NCI-H510A treated with DMSO at 0.1 percent for 48 hours (cell line): ENCODE measurements around the gene DIP2B.
A peak's percentile ranks its signal among the peaks of the same experiment; 100 is the strongest.
"Not testable (repeated sequence)": the region's sequence is repeated elsewhere in the genome, so short reads cannot be mapped to it uniquely, and the experiment has no call there.

Experiments used
- DNase-seq: peaks from one replicate; lab custom pipeline; 2025; lab: John Stamatoyannopoulos, UW

DIP2B gene

GRCh38 chr12:50732591-50732990 lies 227.8 kb downstream of the DIP2B start:
- DNase-seq: no peak

GRCh38 chr12:50733706-50734105 lies 228.9 kb downstream of the DIP2B start:
- DNase-seq: no peak

- peak; percentile 11 for DNase-seq
These were observed 229.9 kb downstream of the DIP2B start for GRCh38 chr12:50734409-50735263.

- no peak for DNase-seq
These were observed 234.8 kb downstream of the DIP2B start for GRCh38 chr12:50739611-50740010.

- DNase-seq: no peak
These were observed 235.5 kb downstream of the DIP2B start for GRCh38 chr12:50740307-50740706.

GRCh38 chr12:50742776-50743175 lies 238.0 kb downstream of the DIP2B start:
- DNase-seq: no peak

- DNase-seq: no peak
These were observed 241.1 kb downstream of the DIP2B start for GRCh38 chr12:50745861-50746260.

- DNase-seq: no peak
These were observed 241.6 kb downstream of the DIP2B start for GRCh38 chr12:50746431-50746830.

GRCh38 chr12:50747817-50748216 lies 243.0 kb downstream of the DIP2B start:
- DNase-seq: no peak

- no peak for DNase-seq
These were observed 244.7 kb downstream of the DIP2B start for GRCh38 chr12:50749459-50749882.

- no peak for DNase-seq
These were observed 245.6 kb downstream of the DIP2B start for GRCh38 chr12:50750366-50750765.

GRCh38 chr12:50751948-50752721 lies 247.3 kb downstream of the DIP2B start:
- DNase-seq: no peak

GRCh38 chr12:50753232-50753769 lies 248.5 kb downstream of the DIP2B start:
- no peak for DNase-seq

- peak; percentile 87 for DNase-seq
These were observed 259.0 kb downstream of the DIP2B start, which contains the start of gene ATF1 for GRCh38 chr12:50763639-50764285. Gene ATF1, plus strand, starts transcription at chr12:50764101. Its CDS starts 16,045 bp downstream, at chr12:50780146.

- no peak for DNase-seq
These were observed 259.7 kb downstream of the DIP2B start for GRCh38 chr12:50764286-50765094.

- peak; percentile 25 for DNase-seq
These were observed 260.5 kb downstream of the DIP2B start for GRCh38 chr12:50765095-50765911.

GRCh38 chr12:50768391-50768790 lies 263.6 kb downstream of the DIP2B start:
- no peak for DNase-seq

- DNase-seq: not testable (repeated sequence)
These were observed 264.0 kb downstream of the DIP2B start for GRCh38 chr12:50768813-50769212.

GRCh38 chr12:50771409-50771808 lies 266.6 kb downstream of the DIP2B start:
- no peak for DNase-seq

- no peak for DNase-seq
These were observed 267.7 kb downstream of the DIP2B start for GRCh38 chr12:50772470-50772869.
